Measurements from ENCODE around the gene SLC7A4. TPM values are rescaled to one million over a fixed set of nuclear protein-coding genes. Genes with fewer than 3 reads are reported as not detected.
A peak's percentile ranks its signal among the peaks of the same experiment; 100 is the strongest.

The SLC7A4 gene
- total RNA-seq, 2 donors from 2014 or later: not detected

GRCh38 chr22:20989323-20990138 lies 42.8 kb downstream of the SLC7A4 start:
- DNase-seq (ENCODE audit: low spot score) (no peak), ATAC-seq (no peak)
- no peaks in the 10 kb centered on the region for H3K27me3 Mint-ChIP-seq
- peaks cover 4 to 5% of the 10 kb centered on the region in 2 donors for H3K4me1 Mint-ChIP-seq (ENCODE audit: low read depth in 2 of 2)
- H3K9me3 Mint-ChIP-seq: no peaks in the 10 kb centered on the region
- H3K36me3 Mint-ChIP-seq: peaks cover 7% of the 10 kb centered on the region
- no peak overlapping the region for H3K4me3 Mint-ChIP-seq
- no peak overlapping the region for H3K27ac Mint-ChIP-seq

- H3K4me1 Mint-ChIP-seq (ENCODE audit: low read depth in 2 of 2): peaks cover 8 to 11% of the 10 kb centered on the region in 2 donors
- H3K4me3 Mint-ChIP-seq: no peak overlapping the region
- no peak for DNase-seq (ENCODE audit: low spot score)
- no peaks in the 10 kb centered on the region for H3K9me3 Mint-ChIP-seq
- no peak overlapping the region for H3K27ac Mint-ChIP-seq
- no peaks in the 10 kb centered on the region for H3K27me3 Mint-ChIP-seq
- no peak for ATAC-seq
- peaks cover 11% of the 10 kb centered on the region for H3K36me3 Mint-ChIP-seq
Measured at GRCh38 chr22:20988573-20989322, 43.6 kb downstream of the SLC7A4 start.

GRCh38 chr22:20987375-20987774 lies 45.0 kb downstream of the SLC7A4 start:
- Mint-ChIP-seq H3K36me3 (peaks cover 11% of the 10 kb centered on the region), H3K27me3 (no peaks in the 10 kb centered on the region), H3K9me3 (no peaks in the 10 kb centered on the region), H3K27ac (no peak overlapping the region), H3K4me3 (no peak overlapping the region), H3K4me1 (ENCODE audit: low read depth in 2 of 2) (peaks cover 16 to 22% of the 10 kb centered on the region in 2 donors)
- no peak for DNase-seq (ENCODE audit: low spot score)
- no peak for ATAC-seq

- peaks cover 11% of the 10 kb centered on the region for H3K36me3 Mint-ChIP-seq
- no peak overlapping the region for H3K4me3 Mint-ChIP-seq
- H3K4me1 Mint-ChIP-seq (ENCODE audit: low read depth in 2 of 2): peaks cover 19 to 25% of the 10 kb centered on the region in 2 donors
- no peak overlapping the region for H3K27ac Mint-ChIP-seq
- H3K27me3 Mint-ChIP-seq: no peaks in the 10 kb centered on the region
- H3K9me3 Mint-ChIP-seq: no peaks in the 10 kb centered on the region
- ATAC-seq: no peak
- no peak for DNase-seq (ENCODE audit: low spot score)
Measured at GRCh38 chr22:20986365-20986764, 46.0 kb downstream of the SLC7A4 start.

- Mint-ChIP-seq H3K27ac (no peak overlapping the region), H3K9me3 (no peaks in the 10 kb centered on the region), H3K4me1 (ENCODE audit: low read depth in 2 of 2) (peaks cover 21 to 27% of the 10 kb centered on the region in 2 donors), H3K36me3 (peaks cover 11% of the 10 kb centered on the region), H3K27me3 (no peaks in the 10 kb centered on the region), H3K4me3 (no peak overlapping the region)
- no peak for DNase-seq (ENCODE audit: low spot score)
- no peak for ATAC-seq
Measured at GRCh38 chr22:20985720-20986119, 46.6 kb downstream of the SLC7A4 start.

GRCh38 chr22:20983081-20983771 lies 49.1 kb downstream of the SLC7A4 start:
- Mint-ChIP-seq H3K9me3 (no peaks in the 10 kb centered on the region), H3K27ac (peak overlapping the region; percentile 83 to 94), H3K4me1 (ENCODE audit: low read depth in 2 of 2) (peaks cover 34 to 37% of the 10 kb centered on the region in 2 donors), H3K27me3 (no peaks in the 10 kb centered on the region), H3K36me3 (peaks cover 11% of the 10 kb centered on the region), H3K4me3 (peak overlapping the region; percentile 97)
- ATAC-seq (no peak), DNase-seq (ENCODE audit: low spot score) (no peak)

GRCh38 chr22:20982563-20982882 lies 49.8 kb downstream of the SLC7A4 start:
- ATAC-seq (peak; percentile 1 to 42), DNase-seq (ENCODE audit: low spot score) (no peak)
- Mint-ChIP-seq H3K27ac (peak overlapping the region; percentile 83 to 94), H3K4me3 (peak overlapping the region; percentile 97), H3K9me3 (no peaks in the 10 kb centered on the region), H3K27me3 (no peaks in the 10 kb centered on the region), H3K36me3 (peaks cover 11% of the 10 kb centered on the region), H3K4me1 (ENCODE audit: low read depth in 2 of 2) (peaks cover 34 to 37% of the 10 kb centered on the region in 2 donors)

- peaks cover 34 to 37% of the 10 kb centered on the region in 2 donors for H3K4me1 Mint-ChIP-seq (ENCODE audit: low read depth in 2 of 2)
- H3K9me3 Mint-ChIP-seq: no peaks in the 10 kb centered on the region
- peak; percentile 91 for ATAC-seq
- peaks cover 11% of the 10 kb centered on the region for H3K36me3 Mint-ChIP-seq
- peak within 1 kb of the TSS; percentile 83 to 94 for H3K27ac Mint-ChIP-seq
- DNase-seq (ENCODE audit: low spot score): peak; percentile 91
- no peaks in the 10 kb centered on the region for H3K27me3 Mint-ChIP-seq
- peak within 1 kb of the TSS; percentile 97 for H3K4me3 Mint-ChIP-seq
Measured at GRCh38 chr22:20981787-20982562, 50.4 kb downstream of the SLC7A4 start, which contains the start of gene LZTR1. TSS of gene LZTR1 (plus strand) at chr22:20982297. CDS start at chr22:20982372, 75 bp downstream.

GRCh38 chr22:20980938-20981722 lies 51.2 kb downstream of the SLC7A4 start:
- no peak for ATAC-seq
- Mint-ChIP-seq H3K9me3 (no peaks in the 10 kb centered on the region), H3K4me3 (peak overlapping the region; percentile 97), H3K27ac (peak overlapping the region; percentile 83 to 94), H3K36me3 (peaks cover 5% of the 10 kb centered on the region), H3K27me3 (no peaks in the 10 kb centered on the region), H3K4me1 (ENCODE audit: low read depth in 2 of 2) (peaks cover 31 to 32% of the 10 kb centered on the region in 2 donors)
- DNase-seq (ENCODE audit: low spot score): no peak

- ATAC-seq (no peak), DNase-seq (ENCODE audit: low spot score) (no peak)
- H3K4me1 Mint-ChIP-seq (ENCODE audit: low read depth in 2 of 2): peaks cover 31 to 35% of the 10 kb centered on the region in 2 donors
- peak overlapping the region; percentile 83 to 94 for H3K27ac Mint-ChIP-seq
- H3K36me3 Mint-ChIP-seq: peaks cover 4% of the 10 kb centered on the region
- peak overlapping the region; percentile 97 for H3K4me3 Mint-ChIP-seq
- H3K27me3 Mint-ChIP-seq: no peaks in the 10 kb centered on the region
- H3K9me3 Mint-ChIP-seq: no peaks in the 10 kb centered on the region
Measured at GRCh38 chr22:20980523-20980922, 51.8 kb downstream of the SLC7A4 start.

GRCh38 chr22:20979940-20980453 lies 52.4 kb downstream of the SLC7A4 start:
- H3K9me3 Mint-ChIP-seq: no peaks in the 10 kb centered on the region
- peaks cover 4% of the 10 kb centered on the region for H3K36me3 Mint-ChIP-seq
- H3K4me1 Mint-ChIP-seq (ENCODE audit: low read depth in 2 of 2): peaks cover 31 to 35% of the 10 kb centered on the region in 2 donors
- ATAC-seq (no peak), DNase-seq (ENCODE audit: low spot score) (no peak)
- peak overlapping the region; percentile 37 to 94 for H3K27ac Mint-ChIP-seq
- H3K27me3 Mint-ChIP-seq: no peaks in the 10 kb centered on the region
- no peak overlapping the region for H3K4me3 Mint-ChIP-seq

- DNase-seq (ENCODE audit: low spot score) (peak; percentile 81), ATAC-seq (peak; percentile 69 to 83)
- no peaks in the 10 kb centered on the region for H3K9me3 Mint-ChIP-seq
- peaks cover 31 to 35% of the 10 kb centered on the region in 2 donors for H3K4me1 Mint-ChIP-seq (ENCODE audit: low read depth in 2 of 2)
- peak overlapping the region; percentile 62 for H3K4me3 Mint-ChIP-seq
- H3K27ac Mint-ChIP-seq: peak overlapping the region; percentile 33 to 37
- H3K27me3 Mint-ChIP-seq: no peaks in the 10 kb centered on the region
- peaks cover 4% of the 10 kb centered on the region for H3K36me3 Mint-ChIP-seq
Measured at GRCh38 chr22:20979243-20979809, 53.0 kb downstream of the SLC7A4 start.
